Thoracic aorta (tissue), 2 donors: Measurements from ENCODE around the gene NUPR1. TPM values are rescaled to one million over a fixed set of nuclear protein-coding genes. Genes with fewer than 3 reads are reported as not detected.
A peak's percentile ranks its signal among the peaks of the same experiment; 100 is the strongest.

Experiments
- ATAC-seq: fragments of 150-250 bp; one replicate; pipeline ENCODE4 v1.8.0; 2017; ENCODE audit warnings: low read depth; ENCODE audit not compliant: insufficient number of reproducible peaks, low FRiP score
- DNase-seq: peaks from one replicate; pipeline ENCODE4 v3.0.0-alpha.2; 2020; ENCODE audit warnings: low spot score
- H3K27ac ChIP-seq, 2 donors: fragments of 200-600 bp; sonication (generic); 1 replicate in 1 of 2; 2 replicates in 1 of 2; pipeline ENCODE4 v1.5.1; 2016; ENCODE audit warnings: mild to moderate bottlenecking in 2 of 2, moderate library complexity in 2 of 2
- H3K27me3 ChIP-seq: fragments of 200-600 bp; sonication (generic); replicated peaks from 2 replicates; pipeline ENCODE4 v1.6.0; 2016; ENCODE audit warnings: mild to moderate bottlenecking; ENCODE audit not compliant: insufficient read depth
- H3K36me3 ChIP-seq: fragments of 200-600 bp; sonication (generic); one replicate; pipeline ENCODE4 v1.5.1; 2016
- H3K4me1 ChIP-seq, 2 donors: fragments of 200-600 bp; sonication (generic); 1 replicate in 1 of 2; 2 replicates in 1 of 2; pipeline versions ENCODE4 v1.5.1 to v1.6.0; 2016; ENCODE audit warnings: low read depth in 2 of 2, mild to moderate bottlenecking in 1 of 2; ENCODE audit not compliant: control insufficient read depth in 1 of 2
- H3K4me3 ChIP-seq: fragments of 200-600 bp; sonication (generic); 2 replicates; pipeline ENCODE4 v1.5.1; 2016; ENCODE audit warnings: mild to moderate bottlenecking
- H3K9me3 ChIP-seq: fragments of 200-600 bp; sonication (generic); 2 replicates; pipeline ENCODE4 v1.5.1; 2016
- total RNA-seq, 2 donors: library from RNA; depleted of rRNA; stranded (reverse); fragments of >200 nt; gene quantifications; one replicate each; pipeline versions ENCODE4 v1.1.0 to v1.2.3, GENCODE V29; 2016
- TF ChIP-seq, protein P1 (sequence below): fragments of 200-600 bp; sonication (generic); IDR thresholded peaks from one replicate; pipeline ENCODE4 v1.5.1; 2019; ENCODE audit warnings: antibody characterized with exemption

NUPR1 gene
- total RNA-seq, 2 donors from 2014 or later, result 17.7 to 53.5 TPM

DNA sequence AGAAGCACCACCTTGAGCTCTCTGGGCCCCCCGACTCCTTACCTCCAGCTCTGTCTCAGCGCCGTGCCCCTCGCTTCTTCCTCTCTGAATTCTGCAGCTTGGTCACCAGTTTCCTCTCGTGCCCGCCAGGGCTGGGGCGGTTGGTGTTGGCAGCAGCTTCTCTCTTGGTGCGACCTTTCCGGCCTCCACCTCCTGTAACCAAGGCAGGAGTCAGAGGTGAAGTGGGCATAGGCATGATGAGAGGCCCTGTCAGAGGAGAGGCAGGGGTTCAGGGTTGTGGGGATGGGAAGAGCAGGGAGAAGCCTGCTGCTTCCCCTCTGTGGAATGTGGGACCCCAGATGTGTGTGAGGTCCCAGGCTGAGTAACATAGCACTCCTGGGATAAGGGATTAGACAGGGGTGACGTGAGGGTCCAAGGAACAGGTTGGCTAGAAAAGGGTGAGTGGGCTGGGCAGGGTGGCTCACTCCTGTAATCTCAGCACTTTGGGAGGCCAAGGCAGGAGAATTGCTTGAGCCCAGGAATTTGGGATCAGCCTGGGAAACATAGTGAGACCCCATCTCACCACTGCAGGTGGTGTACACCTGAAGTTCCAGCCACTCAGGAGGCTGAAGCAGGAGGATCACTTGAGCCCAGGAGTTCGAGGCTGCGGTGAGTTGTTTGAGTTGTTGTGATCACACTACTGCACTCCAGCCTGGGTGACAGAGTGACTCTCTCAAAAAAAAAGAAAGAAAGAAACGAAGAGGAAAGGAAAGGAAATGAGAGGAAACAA is 626 bp downstream of the NUPR1 start:
- H3K36me3 ChIP-seq, result peaks cover 22% of the 10 kb centered on the region
- ATAC-seq (no peak), DNase-seq (no peak)
- H3K27ac ChIP-seq, result peak overlapping the region; percentile 84 to 88
- peak overlapping the region; percentile 79 for H3K4me3 ChIP-seq
- TF ChIP-seq, protein P1, sequence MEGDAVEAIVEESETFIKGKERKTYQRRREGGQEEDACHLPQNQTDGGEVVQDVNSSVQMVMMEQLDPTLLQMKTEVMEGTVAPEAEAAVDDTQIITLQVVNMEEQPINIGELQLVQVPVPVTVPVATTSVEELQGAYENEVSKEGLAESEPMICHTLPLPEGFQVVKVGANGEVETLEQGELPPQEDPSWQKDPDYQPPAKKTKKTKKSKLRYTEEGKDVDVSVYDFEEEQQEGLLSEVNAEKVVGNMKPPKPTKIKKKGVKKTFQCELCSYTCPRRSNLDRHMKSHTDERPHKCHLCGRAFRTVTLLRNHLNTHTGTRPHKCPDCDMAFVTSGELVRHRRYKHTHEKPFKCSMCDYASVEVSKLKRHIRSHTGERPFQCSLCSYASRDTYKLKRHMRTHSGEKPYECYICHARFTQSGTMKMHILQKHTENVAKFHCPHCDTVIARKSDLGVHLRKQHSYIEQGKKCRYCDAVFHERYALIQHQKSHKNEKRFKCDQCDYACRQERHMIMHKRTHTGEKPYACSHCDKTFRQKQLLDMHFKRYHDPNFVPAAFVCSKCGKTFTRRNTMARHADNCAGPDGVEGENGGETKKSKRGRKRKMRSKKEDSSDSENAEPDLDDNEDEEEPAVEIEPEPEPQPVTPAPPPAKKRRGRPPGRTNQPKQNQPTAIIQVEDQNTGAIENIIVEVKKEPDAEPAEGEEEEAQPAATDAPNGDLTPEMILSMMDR, result no peak
- H3K9me3 ChIP-seq, result no peaks in the 10 kb centered on the region
- H3K27me3 ChIP-seq, result no peaks in the 10 kb centered on the region
- H3K4me1 ChIP-seq, result peaks cover 24 to 39% of the 10 kb centered on the region in 2 donors

DNA sequence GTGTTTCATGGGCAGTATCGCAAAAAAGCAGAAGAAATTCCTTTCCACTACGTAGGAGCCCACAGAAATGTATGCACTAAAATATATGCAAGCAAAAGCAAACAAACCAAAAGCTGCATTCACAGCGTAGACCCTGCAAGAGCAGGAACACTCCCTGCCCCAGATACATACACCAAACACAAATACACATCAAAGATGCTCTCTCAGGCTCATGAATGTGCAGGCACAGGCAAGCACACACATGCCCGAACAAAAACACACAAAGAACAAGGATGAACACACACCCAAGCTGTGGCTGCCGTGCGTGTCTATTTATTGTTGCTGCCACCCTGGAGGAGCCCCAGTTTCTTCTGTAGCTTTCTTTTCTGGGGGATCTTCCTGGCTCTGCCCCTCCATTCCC is 1.7 kb downstream of the NUPR1 start:
- H3K27me3 ChIP-seq, result no peaks in the 10 kb centered on the region
- H3K27ac ChIP-seq, result peak overlapping the region; percentile 84 to 88
- no peaks in the 10 kb centered on the region for H3K9me3 ChIP-seq
- ATAC-seq (no peak), DNase-seq (no peak)
- peaks cover 28 to 48% of the 10 kb centered on the region in 2 donors for H3K4me1 ChIP-seq
- peak overlapping the region; percentile 79 for H3K4me3 ChIP-seq
- TF ChIP-seq, protein P1, result no peak
- peaks cover 22% of the 10 kb centered on the region for H3K36me3 ChIP-seq

DNA sequence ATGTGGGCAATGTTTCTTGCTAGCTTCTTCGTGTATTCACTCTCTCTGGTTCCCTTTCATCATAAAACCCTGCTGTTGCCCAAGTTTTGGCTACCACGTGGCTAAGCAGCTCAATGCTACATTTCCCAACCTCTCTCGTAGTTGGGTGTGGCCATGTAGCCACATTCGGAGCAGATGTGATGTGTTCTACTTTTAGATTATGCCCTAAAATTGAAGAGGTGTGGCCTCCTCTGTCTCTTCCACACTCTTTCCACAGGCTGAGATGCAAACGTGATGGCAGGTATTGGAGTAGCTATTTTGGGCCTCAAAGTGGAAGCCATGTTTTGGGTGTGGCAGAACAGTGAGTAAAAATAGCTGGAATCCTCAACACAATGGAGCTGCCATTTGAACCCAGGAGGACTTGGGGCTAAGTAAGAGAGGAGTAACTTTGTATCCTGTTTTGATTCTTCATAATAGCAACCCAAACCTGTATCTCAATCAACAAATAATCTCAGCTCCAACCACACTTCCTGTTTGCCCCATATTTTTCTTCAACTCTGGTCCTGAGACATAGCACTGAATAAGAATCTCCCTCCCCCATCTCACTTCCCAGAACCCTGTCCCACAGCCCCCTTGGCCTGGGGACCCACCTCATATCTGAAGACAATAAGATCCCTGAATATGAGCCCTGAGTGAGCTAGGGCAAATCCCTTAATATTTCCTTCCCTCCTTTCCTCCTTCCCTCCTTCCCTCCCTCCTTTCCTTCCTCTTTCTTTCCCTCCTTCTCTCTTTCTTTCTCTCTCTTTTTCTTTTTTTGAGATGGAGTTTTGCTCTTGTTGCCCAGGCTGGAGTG is 4.0 kb downstream of the NUPR1 start:
- no peak overlapping the region for H3K4me3 ChIP-seq
- H3K27me3 ChIP-seq, result no peaks in the 10 kb centered on the region
- peaks cover 31 to 48% of the 10 kb centered on the region in 2 donors for H3K4me1 ChIP-seq
- H3K27ac ChIP-seq, result peak overlapping the region in 1 of 2 donors; percentile 22
- ATAC-seq, result no peak
- TF ChIP-seq, protein P1, result no peak
- H3K9me3 ChIP-seq, result no peaks in the 10 kb centered on the region
- DNase-seq, result peak; percentile 40
- peaks cover 22% of the 10 kb centered on the region for H3K36me3 ChIP-seq

DNA sequence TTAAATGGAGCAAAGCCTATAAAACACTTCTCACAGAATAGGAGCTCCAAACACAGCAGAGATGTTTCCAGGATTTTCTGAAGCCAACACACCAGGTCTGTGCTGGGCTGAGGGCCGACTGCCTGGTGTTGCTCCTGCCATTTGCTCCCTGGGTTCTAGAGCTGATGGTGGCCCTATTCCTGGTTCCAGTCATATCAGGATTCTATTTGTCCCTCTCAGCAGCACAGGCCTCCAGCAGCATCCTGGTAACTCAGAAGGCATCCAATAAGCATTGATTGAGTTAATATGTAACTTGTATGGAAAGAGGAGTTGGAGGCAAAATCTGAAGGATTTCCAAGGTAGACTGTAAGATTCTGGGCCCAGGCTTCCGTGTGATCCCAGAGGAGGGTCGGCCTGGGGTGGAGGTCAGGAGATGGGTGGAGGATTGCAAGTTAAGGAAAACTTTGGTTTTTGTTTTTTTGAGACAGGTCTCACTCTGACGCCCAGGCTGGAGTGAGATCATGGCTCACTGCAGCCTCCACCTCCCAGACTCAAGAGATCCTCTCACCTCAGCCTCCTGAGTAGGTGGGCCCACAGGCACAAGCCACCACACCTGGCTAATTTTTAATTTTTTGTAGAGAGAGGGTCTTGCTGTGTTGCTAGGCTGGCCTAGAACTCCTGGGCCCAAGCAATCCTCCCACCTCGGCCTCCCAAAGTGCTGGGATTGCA is 5.7 kb downstream of the NUPR1 start:
- DNase-seq (no peak), ATAC-seq (no peak)
- peaks cover 22% of the 10 kb centered on the region for H3K36me3 ChIP-seq
- H3K27me3 ChIP-seq, result no peaks in the 10 kb centered on the region
- H3K4me3 ChIP-seq, result no peak overlapping the region
- TF ChIP-seq, protein P1, result no peak
- H3K4me1 ChIP-seq, result peaks cover 30 to 37% of the 10 kb centered on the region in 2 donors
- peak overlapping the region; percentile 45 to 58 for H3K27ac ChIP-seq
- H3K9me3 ChIP-seq, result no peaks in the 10 kb centered on the region
